Stimulated activated CD8-positive, alpha-beta memory T cell treated with anti-CD3 and anti-CD28 coated beads, Interleukin-2, amount 100 ng/mL, for 48 hours (primary cell): ENCODE data around the gene CTNNA3.

Source experiments
- DNase-seq, 2 donors: peaks; one replicate each; pipeline ENCODE4 v3.0.0-alpha.2; 2020; ENCODE audit warnings: low read depth in 2 of 2

Gene CTNNA3

GRCh38 chr10:66294538-66294937 lies 1401.5 kb downstream of the CTNNA3 start:
- DNase-seq = no peak

GRCh38 chr10:66292922-66293321 lies 1403.1 kb downstream of the CTNNA3 start:
- no peak for DNase-seq

- no peak for DNase-seq
Measured at GRCh38 chr10:66292456-66292855, 1403.5 kb downstream of the CTNNA3 start.

GRCh38 chr10:66291133-66291532 lies 1404.9 kb downstream of the CTNNA3 start:
- no peak for DNase-seq

- DNase-seq = no peak
Measured at GRCh38 chr10:66284621-66285020, 1411.4 kb downstream of the CTNNA3 start.

GRCh38 chr10:66283874-66284464 lies 1412.0 kb downstream of the CTNNA3 start:
- DNase-seq = no peak

- DNase-seq = no peak
Measured at GRCh38 chr10:66283064-66283463, 1412.9 kb downstream of the CTNNA3 start.

GRCh38 chr10:66281327-66281726 lies 1414.7 kb downstream of the CTNNA3 start:
- DNase-seq = no peak

- DNase-seq = no peak
Measured at GRCh38 chr10:66277481-66277880, 1418.5 kb downstream of the CTNNA3 start.

- DNase-seq = no peak
Measured at GRCh38 chr10:66273966-66274519, 1422.0 kb downstream of the CTNNA3 start.

- no peak for DNase-seq
Measured at GRCh38 chr10:66265398-66265797, 1430.6 kb downstream of the CTNNA3 start.

- DNase-seq = no peak
Measured at GRCh38 chr10:66259836-66260235, 1436.2 kb downstream of the CTNNA3 start.

GRCh38 chr10:66258693-66259092 lies 1437.3 kb downstream of the CTNNA3 start:
- no peak for DNase-seq

GRCh38 chr10:66257801-66258200 lies 1438.2 kb downstream of the CTNNA3 start:
- no peak for DNase-seq

GRCh38 chr10:66252986-66253385 lies 1443.0 kb downstream of the CTNNA3 start:
- no peak for DNase-seq

GRCh38 chr10:66246177-66246576 lies 1449.8 kb downstream of the CTNNA3 start:
- no peak for DNase-seq

GRCh38 chr10:66244953-66245352 lies 1451.0 kb downstream of the CTNNA3 start:
- DNase-seq = no peak

- DNase-seq = no peak
Measured at GRCh38 chr10:66242885-66243284, 1453.1 kb downstream of the CTNNA3 start.

- DNase-seq = no peak
Measured at GRCh38 chr10:66239062-66239461, 1456.9 kb downstream of the CTNNA3 start.

- DNase-seq = no peak
Measured at GRCh38 chr10:66238343-66238742, 1457.7 kb downstream of the CTNNA3 start.

GRCh38 chr10:66234872-66235271 lies 1461.1 kb downstream of the CTNNA3 start:
- DNase-seq = no peak

GRCh38 chr10:66228887-66229286 lies 1467.1 kb downstream of the CTNNA3 start:
- DNase-seq = no peak

GRCh38 chr10:66223656-66224055 lies 1472.3 kb downstream of the CTNNA3 start:
- no peak for DNase-seq

GRCh38 chr10:66222462-66223046 lies 1473.4 kb downstream of the CTNNA3 start:
- DNase-seq = no peak
